H1 (cell line): ENCODE measurements around the gene SLX4. TPM values are rescaled to one million over a fixed set of nuclear protein-coding genes. Genes with fewer than 3 reads are reported as not detected.

Experiments used
- CTCF ChIA-PET: fragments of 300-600 bp; sonication (Branson Sonifier 250); formaldehyde crosslinking; loops from one replicate; lab custom pipeline; 2021; ENCODE audit not compliant: partially characterized antibody; lab: Charles Lee
- POLR2A ChIA-PET: fragments of 300-600 bp; sonication (Branson Sonifier 250); formaldehyde crosslinking; loops from one replicate; lab custom pipeline; 2021; ENCODE audit warnings: inconsistent platforms; ENCODE audit not compliant: partially characterized antibody; lab: Charles Lee
- DNase-seq, 2 experiments: peaks; one replicate each; pipeline versions ENCODE4 v3.0.0 to v3.0.0-alpha.2; 2010 to 2022; ENCODE audit warnings: low spot score in 2 of 2, low read depth in 1 of 2, mixed read lengths in 1 of 2
- FAIRE-seq: peaks from 2 replicates; lab custom pipeline; 2011; peaks lifted over from hg19 to GRCh38; lab: Jason Lieb, UNC
- H2AFZ ChIP-seq: 2 replicates; pipeline ENCODE4 v1.8.1; 2012; ENCODE audit warnings: low read length, inconsistent platforms
- H2AK5ac ChIP-seq: 2 replicates; pipeline ENCODE4 v1.6.1; 2013; ENCODE audit warnings: low read depth, low read length
- H2BK120ac ChIP-seq: replicated peaks from 2 replicates; pipeline ENCODE3; 2013; ENCODE audit warnings: low read depth, low read length, inconsistent platforms
- H2BK12ac ChIP-seq: 2 replicates; pipeline ENCODE4 v1.6.1; 2013; ENCODE audit warnings: low read depth, low read length
- H2BK15ac ChIP-seq: 2 replicates; pipeline ENCODE4 v1.6.1; 2013; ENCODE audit warnings: low read length
- H2BK20ac ChIP-seq: 2 replicates; pipeline ENCODE4 v1.6.1; 2013; ENCODE audit warnings: low read length
- H2BK5ac ChIP-seq: 2 replicates; pipeline ENCODE4 v1.6.1; 2013; ENCODE audit warnings: low read depth, low read length
- H3K14ac ChIP-seq: 2 replicates; pipeline ENCODE4 v1.6.1; 2013; ENCODE audit warnings: inconsistent platforms; ENCODE audit not compliant: insufficient read length
- H3K18ac ChIP-seq: 2 replicates; pipeline ENCODE4 v1.6.1; 2013; ENCODE audit warnings: low read length; ENCODE audit errors: extremely low read depth
- H3K23ac ChIP-seq: 2 replicates; pipeline ENCODE4 v1.6.1; 2013; ENCODE audit warnings: inconsistent platforms; ENCODE audit not compliant: insufficient read length
- H3K23me2 ChIP-seq: 2 replicates; pipeline ENCODE4 v1.6.1; 2013; ENCODE audit warnings: low read depth, low read length
- H3K27ac ChIP-seq: 2 replicates; pipeline ENCODE4 v1.6.1; 2011; ENCODE audit warnings: low read depth, low read length, inconsistent platforms
- H3K27me3 ChIP-seq, 4 experiments: replicated peaks in 1 of 4; 1 replicate in 1 of 4; 2 replicates in 3 of 4; pipeline versions ENCODE4 v1.6.1 to v1.8.1; 2011 to 2013; ENCODE audit warnings: low read length in 3 of 4, mild to moderate bottlenecking in 3 of 4, inconsistent platforms in 2 of 4, mixed read lengths in 2 of 4, moderate library complexity in 1 of 4; ENCODE audit not compliant: control insufficient read depth in 3 of 4, insufficient read depth in 3 of 4; ENCODE audit errors: extremely low read depth in 1 of 4
- H3K36me3 ChIP-seq, 4 experiments: 2 replicates each; pipeline versions ENCODE4 v1.6.1 to v1.8.1; 2011 to 2013; ENCODE audit warnings: mild to moderate bottlenecking in 4 of 4, low read length in 3 of 4, moderate library complexity in 2 of 4, control low read depth in 1 of 4, inconsistent platforms in 1 of 4; ENCODE audit not compliant: insufficient read depth in 4 of 4, control insufficient read depth in 2 of 4
- H3K4ac ChIP-seq: replicated peaks from 2 replicates; pipeline ENCODE3; 2013; ENCODE audit warnings: low read length, low read depth, mixed read lengths, inconsistent platforms; ENCODE audit not compliant: insufficient read length
- H3K4me1 ChIP-seq, 4 experiments: replicated peaks in 1 of 4; 1 replicate in 1 of 4; 2 replicates in 3 of 4; pipeline versions ENCODE4 v1.6.1 to v1.8.1; 2011 to 2013; ENCODE audit warnings: low read length in 3 of 4, inconsistent platforms in 2 of 4, mixed read lengths in 1 of 4; ENCODE audit not compliant: insufficient read depth in 4 of 4, control insufficient read depth in 3 of 4
- H3K4me2 ChIP-seq, 2 experiments: 2 replicates each; pipeline versions ENCODE4 v1.6.1 to v1.8.1; 2011 to 2013; ENCODE audit warnings: low read depth in 2 of 2, low read length in 2 of 2, control low read depth in 1 of 2, inconsistent platforms in 1 of 2, mild to moderate bottlenecking in 1 of 2; ENCODE audit not compliant: insufficient read depth in 1 of 2
- H3K4me3 ChIP-seq, 4 experiments: fragments of 200-600, 300-600 bp in 1 of 4; sonication (generic), shearing (Covaris generic), sonication (Bioruptor Twin) in 1 of 4; 2 replicates each; pipeline versions ENCODE4 v1.5.1 to v1.8.1; 2011 to 2016; ENCODE audit warnings: low read length in 4 of 4, low read depth in 3 of 4, control low read depth in 2 of 4, inconsistent platforms in 2 of 4, mild to moderate bottlenecking in 2 of 4, mixed read lengths in 1 of 4, moderate library complexity in 1 of 4; ENCODE audit not compliant: insufficient read depth in 2 of 4; ENCODE audit errors: extremely low read depth in 1 of 4
- H3K56ac ChIP-seq: replicated peaks from 2 replicates; pipeline ENCODE3; 2013; ENCODE audit warnings: low read depth, mild to moderate bottlenecking, mixed read lengths, low read length, inconsistent platforms; ENCODE audit not compliant: insufficient read length
- H3K79me1 ChIP-seq: 2 replicates; pipeline ENCODE4 v1.6.1; 2013; ENCODE audit warnings: low read depth, low read length, control low read depth
- H3K79me2 ChIP-seq, 2 experiments: 2 replicates each; pipeline versions ENCODE4 v1.6.1 to v1.8.1; 2012 to 2013; ENCODE audit warnings: low read length in 2 of 2, mild to moderate bottlenecking in 2 of 2, inconsistent platforms in 1 of 2; ENCODE audit not compliant: insufficient read depth in 2 of 2, control insufficient read depth in 1 of 2
- H3K9ac ChIP-seq, 4 experiments: replicated peaks in 1 of 4; 1 replicate in 1 of 4; 2 replicates in 3 of 4; pipeline versions ENCODE4 v1.6.1 to v1.8.1; 2011 to 2013; ENCODE audit warnings: low read depth in 3 of 4, low read length in 3 of 4, control low read depth in 2 of 4, mild to moderate bottlenecking in 2 of 4, moderate library complexity in 2 of 4, inconsistent platforms in 1 of 4; ENCODE audit errors: extremely low read depth in 1 of 4
- H3K9me3 ChIP-seq, 2 experiments: 2 replicates each; pipeline versions ENCODE4 v1.6.1 to v1.8.1; 2012 to 2013; ENCODE audit warnings: mild to moderate bottlenecking in 2 of 2, moderate library complexity in 2 of 2, control low read depth in 1 of 2, inconsistent platforms in 1 of 2, low read depth in 1 of 2, low read length in 1 of 2, mixed read lengths in 1 of 2; ENCODE audit not compliant: insufficient read depth in 2 of 2
- H4K20me1 ChIP-seq, 2 experiments: replicated peaks in 1 of 2; 2 replicates each; pipeline versions ENCODE3 to v1.8.1; 2011 to 2013; ENCODE audit warnings: inconsistent platforms in 2 of 2, low read length in 2 of 2, mild to moderate bottlenecking in 1 of 2; ENCODE audit not compliant: insufficient read depth in 2 of 2, control insufficient read depth in 1 of 2
- H4K5ac ChIP-seq: 2 replicates; pipeline ENCODE4 v1.6.1; 2013; ENCODE audit warnings: low read length, low read depth, mixed read lengths, inconsistent platforms; ENCODE audit not compliant: insufficient read length
- H4K8ac ChIP-seq: 2 replicates; pipeline ENCODE4 v1.8.0; 2013; ENCODE audit warnings: mild to moderate bottlenecking, moderate library complexity, low read length, inconsistent platforms; ENCODE audit not compliant: insufficient read depth; ENCODE audit errors: extremely low read depth
- H4K91ac ChIP-seq: replicated peaks from 2 replicates; pipeline ENCODE3; 2013; ENCODE audit warnings: low read length, mixed read lengths, inconsistent platforms; ENCODE audit not compliant: insufficient read length
- ASH2L ChIP-seq: fragments of 200-600, 300-600 bp; sonication (generic); IDR thresholded peaks from one replicate; pipeline ENCODE4 v1.7.1; 2017; ENCODE audit warnings: low read length
- BACH1 ChIP-seq: IDR thresholded peaks from 2 replicates; pipeline ENCODE4 v1.6.1; 2012; ENCODE audit warnings: low read length, improper control_type of control experiment
- BRCA1 ChIP-seq: IDR thresholded peaks from 2 replicates; pipeline ENCODE4 v1.6.1; 2012; ENCODE audit warnings: low read depth, low read length, improper control_type of control experiment
- CHD2 ChIP-seq: IDR thresholded peaks from 2 replicates; pipeline ENCODE4 v1.6.1; 2012; ENCODE audit warnings: low read length, improper control_type of control experiment
- EP300 ChIP-seq, 2 experiments: IDR thresholded peaks; 1 replicate in 1 of 2; 2 replicates in 1 of 2; pipeline ENCODE4 v1.6.1; 2011 to 2012; ENCODE audit warnings: low read depth in 2 of 2, low read length in 2 of 2, mild to moderate bottlenecking in 2 of 2, borderline replicate concordance in 1 of 2, inconsistent platforms in 1 of 2, moderate library complexity in 1 of 2
- GTF2F1 ChIP-seq: IDR thresholded peaks from 2 replicates; pipeline ENCODE4 v1.6.1; 2012; ENCODE audit warnings: low read depth, low read length, improper control_type of control experiment, borderline replicate concordance
- MAFK ChIP-seq: IDR thresholded peaks from 2 replicates; pipeline ENCODE4 v1.6.1; 2012; ENCODE audit warnings: low read depth, mild to moderate bottlenecking, improper control_type of control experiment, low read length
- PHF8 ChIP-seq: fragments of 200-600 bp; sonication (generic); conservative IDR thresholded peaks from 2 replicates; pipeline ENCODE4 v1.7.1; 2012; ENCODE audit warnings: low read depth, mild to moderate bottlenecking, inconsistent platforms, low read length, moderate library complexity
- POLR2AphosphoS5 ChIP-seq: IDR thresholded peaks from 2 replicates; pipeline ENCODE4 v1.6.1; 2011; ENCODE audit warnings: low read depth, low read length
- SIN3A ChIP-seq, 2 experiments: IDR thresholded peaks in 1 of 2; conservative IDR thresholded peaks in 1 of 2; 2 replicates each; pipeline ENCODE4 v1.6.1; 2011 to 2012; ENCODE audit warnings: low read length in 2 of 2, improper control_type of control experiment in 1 of 2, low read depth in 1 of 2, mild to moderate bottlenecking in 1 of 2
- SP4 ChIP-seq: IDR thresholded peaks from 2 replicates; pipeline ENCODE4 v1.6.1; 2012; ENCODE audit warnings: low read length, inconsistent platforms
- TAF7 ChIP-seq: optimal IDR thresholded peaks from 2 replicates; pipeline ENCODE3; 2011; ENCODE audit warnings: low read depth, mild to moderate bottlenecking, inconsistent platforms, low read length, moderate library complexity, borderline replicate concordance
- TCF12 ChIP-seq: IDR thresholded peaks from 2 replicates; pipeline ENCODE4 v1.6.1; 2011; ENCODE audit warnings: low read depth, mild to moderate bottlenecking, low read length
- TEAD4 ChIP-seq: IDR thresholded peaks from 2 replicates; pipeline ENCODE4 v1.6.1; 2012; ENCODE audit warnings: low read depth, low read length, inconsistent platforms, mixed read lengths
- WGBS, 2 experiments: shearing (Covaris generic) in 1 of 2; methylation state at CpG; one replicate each; pipeline versions ENCODE4 v1.1.6 to v1.1.7; 2013 to 2015; ENCODE audit warnings: low lambda C conversion rate in 2 of 2, mixed read lengths in 2 of 2, inconsistent platforms in 1 of 2, low coverage in 1 of 2, missing lambda C conversion rate in 1 of 2; ENCODE audit not compliant: insufficient replicate concordance in 2 of 2, insufficient coverage in 1 of 2, insufficient read length in 1 of 2; ENCODE audit errors: extremely low coverage in 1 of 2, missing lambda C conversion rate in 1 of 2; 5-methylcytosine and 5-hydroxymethylcytosine counted together
- polyA plus RNA-seq, 7 experiments: library from polyadenylated mRNA; depleted of rRNA in 3 of 7; stranded (reverse) in 5 of 7; unstranded in 2 of 7; fragments of >200 nt in 5 of 7; fragments of 200-250 nt in 2 of 7; gene quantifications; 1 replicate in 5 of 7; 2 replicates in 1 of 7; 4 replicates in 1 of 7; pipeline versions ENCODE4 v1.2.1 to v1.2.3, GENCODE V29; 2011 to 2013; ENCODE audit warnings: missing spikeins in 2 of 7, mixed read lengths in 2 of 7
- total RNA-seq: library from RNA; stranded (reverse); fragmentation: NEBNext Ultra II Directional; extraction: Animal tissue kit (Norgen Biotek cat#: 25700); gene quantifications from 2 replicates; pipeline ENCODE4 v1.2.1, GENCODE V29; 2021
- TF ChIP-seq, protein P1 (sequence below): IDR thresholded peaks from 2 replicates; pipeline ENCODE4 v1.6.1; 2012; ENCODE audit warnings: inconsistent platforms

The SLX4 gene
- total and polyA plus RNA-seq, 2 of the 8 experiments (the other 6 are each of a cell fraction or from before 2014, with no cell fraction given), result 4.4 to 11.4 TPM

DNA sequence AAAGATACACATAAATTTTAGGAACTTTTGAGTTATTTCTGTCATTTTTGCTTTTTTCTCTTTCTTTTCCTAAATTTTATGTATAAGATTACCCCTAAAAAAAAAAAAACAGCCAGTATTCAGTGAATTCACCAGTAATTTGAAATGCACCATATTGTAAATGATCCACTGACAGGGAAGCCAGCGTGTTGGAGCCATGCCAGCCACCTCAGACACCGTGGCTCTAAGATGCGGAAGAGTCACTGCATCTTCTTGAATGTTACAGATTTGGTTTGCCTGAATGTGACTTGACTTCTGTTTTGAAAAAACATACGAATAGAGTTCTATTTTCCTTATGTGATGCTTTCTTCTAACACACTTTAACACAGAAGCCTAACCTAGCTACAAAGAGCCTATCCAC, 73.2 kb downstream of the SLX4 start:
- H3K4me1 ChIP-seq, result peaks cover 0 to 7% (median 3%) of the 10 kb centered on the region in 4 experiments; a peak in 4 of 7 replicates
- no peaks in the 10 kb centered on the region for H3K79me1 ChIP-seq
- no peak overlapping the region for H2BK120ac ChIP-seq
- no peak overlapping the region for H3K18ac ChIP-seq
- peaks cover 0 to 3% (median 0%) of the 10 kb centered on the region in 4 experiments; a peak in 1 of 8 replicates for H3K36me3 ChIP-seq
- no peak overlapping the region for H3K4ac ChIP-seq
- H2AFZ ChIP-seq, result no peak overlapping the region
- no peak overlapping the region for H3K9ac ChIP-seq
- H3K27me3 ChIP-seq, result no peaks in the 10 kb centered on the region
- H3K56ac ChIP-seq, result no peak overlapping the region
- H3K23ac ChIP-seq, result no peak overlapping the region
- no peak overlapping the region for H2BK20ac ChIP-seq
- H3K4me3 ChIP-seq, result no peak overlapping the region
- no peak overlapping the region for H4K8ac ChIP-seq
- no peaks in the 10 kb centered on the region for H4K20me1 ChIP-seq
- H4K5ac ChIP-seq, result no peak overlapping the region
- no peak overlapping the region for H4K91ac ChIP-seq
- WGBS, 2 experiments, result 91% methylated on average over 4 of the region's 4 CpGs; no CpG with 5 or more reads in 1 of the 2 experiments
- ChIA-PET POLR2A (no interaction called here), CTCF (interaction anchor here (4.3 kb wide), 1 partner anchor 11 kb away, joined by 15 read pairs; no protein-coding TSS in a partner anchor)
- no peak overlapping the region for H2AK5ac ChIP-seq
- no peak overlapping the region for H2BK5ac ChIP-seq
- H2BK12ac ChIP-seq, result no peak overlapping the region
- H3K14ac ChIP-seq, result no peak overlapping the region
- no peak for DNase-seq
- H3K23me2 ChIP-seq, result no peaks in the 10 kb centered on the region
- no peaks in the 10 kb centered on the region for H3K79me2 ChIP-seq
- no peak for FAIRE-seq
- no peak overlapping the region for H2BK15ac ChIP-seq
- H3K27ac ChIP-seq, result no peak overlapping the region
- no peaks in the 10 kb centered on the region for H3K9me3 ChIP-seq
- H3K4me2 ChIP-seq, result no peak overlapping the region
- TF ChIP-seq GTF2F1 (no peak), TEAD4 (no peak), CHD2 (no peak), SIN3A (conservative IDR thresholded peaks at IDR 0.05 in 1 of 2, IDR thresholded peaks at IDR 0.05 in 1 of 2; ENCODE audit: low read depth in 1 of 2, low read length in 2 of 2) (no peak), PHF8 (no peak), ASH2L (no peak), TCF12 (no peak), EP300 (IDR thresholded peaks at IDR 0.05; ENCODE audit: borderline replicate concordance in 1 of 2, low read depth in 2 of 2, low read length in 2 of 2) (no peak), MAFK (no peak), SP4 (no peak), POLR2AphosphoS5 (no peak), BRCA1 (no peak), TAF7 (no peak), BACH1 (no peak)
- TF ChIP-seq, protein P1, sequence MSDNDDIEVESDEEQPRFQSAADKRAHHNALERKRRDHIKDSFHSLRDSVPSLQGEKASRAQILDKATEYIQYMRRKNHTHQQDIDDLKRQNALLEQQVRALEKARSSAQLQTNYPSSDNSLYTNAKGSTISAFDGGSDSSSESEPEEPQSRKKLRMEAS, result no peak
